ENCODE data around the gene C20orf204. TPM values are rescaled to one million over a fixed set of nuclear protein-coding genes. Genes with fewer than 3 reads are reported as not detected.

The C20orf204 gene
- total and polyA plus RNA-seq, 12 donors, result 0.05 to 4.8 (median 0.46) TPM

GRCh38 chr20:64068386-64069208 lies 32.6 kb downstream of the C20orf204 start:
- DNase-seq, result no peak
- H3K27me3 ChIP-seq, result no peaks in the 10 kb centered on the region
- H3K4me3 ChIP-seq, result no peak overlapping the region
- 65 to 87% (median 73%) methylated on average over 3 to 12 of the region's 12 CpGs for WGBS, 4 donors
- no peaks in the 10 kb centered on the region for H3K9me3 ChIP-seq (replicated peaks in 1 of 3)
- TF ChIP-seq, protein P1, sequence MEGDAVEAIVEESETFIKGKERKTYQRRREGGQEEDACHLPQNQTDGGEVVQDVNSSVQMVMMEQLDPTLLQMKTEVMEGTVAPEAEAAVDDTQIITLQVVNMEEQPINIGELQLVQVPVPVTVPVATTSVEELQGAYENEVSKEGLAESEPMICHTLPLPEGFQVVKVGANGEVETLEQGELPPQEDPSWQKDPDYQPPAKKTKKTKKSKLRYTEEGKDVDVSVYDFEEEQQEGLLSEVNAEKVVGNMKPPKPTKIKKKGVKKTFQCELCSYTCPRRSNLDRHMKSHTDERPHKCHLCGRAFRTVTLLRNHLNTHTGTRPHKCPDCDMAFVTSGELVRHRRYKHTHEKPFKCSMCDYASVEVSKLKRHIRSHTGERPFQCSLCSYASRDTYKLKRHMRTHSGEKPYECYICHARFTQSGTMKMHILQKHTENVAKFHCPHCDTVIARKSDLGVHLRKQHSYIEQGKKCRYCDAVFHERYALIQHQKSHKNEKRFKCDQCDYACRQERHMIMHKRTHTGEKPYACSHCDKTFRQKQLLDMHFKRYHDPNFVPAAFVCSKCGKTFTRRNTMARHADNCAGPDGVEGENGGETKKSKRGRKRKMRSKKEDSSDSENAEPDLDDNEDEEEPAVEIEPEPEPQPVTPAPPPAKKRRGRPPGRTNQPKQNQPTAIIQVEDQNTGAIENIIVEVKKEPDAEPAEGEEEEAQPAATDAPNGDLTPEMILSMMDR (IDR thresholded peaks at IDR 0.05), result no peak
- TF ChIP-seq POLR2A (IDR thresholded peaks at IDR 0.05), result no peak
- no peak overlapping the region for H3K27ac ChIP-seq
- intact Hi-C loops (cut with DNase I), result no loop called here
- peaks cover 14 to 17% of the 10 kb centered on the region in 2 donors for H3K4me1 ChIP-seq (replicated peaks in 1 of 2)
- H3K36me3 ChIP-seq (replicated peaks in 1 of 2), result peaks cover 0 to 6% of the 10 kb centered on the region in 2 donors

- H3K36me3 ChIP-seq (replicated peaks in 1 of 2), result peaks cover 0 to 12% of the 10 kb centered on the region in 2 donors
- peaks cover 8 to 11% of the 10 kb centered on the region in 2 donors for H3K4me1 ChIP-seq (replicated peaks in 1 of 2)
- TF ChIP-seq, protein P1 (IDR thresholded peaks at IDR 0.05), result no peak
- no peak for TF ChIP-seq POLR2A (IDR thresholded peaks at IDR 0.05)
- no peaks in the 10 kb centered on the region for H3K27me3 ChIP-seq
- H3K27ac ChIP-seq, result no peak overlapping the region
- H3K9me3 ChIP-seq (replicated peaks in 1 of 3), result no peaks in the 10 kb centered on the region
- 88 to 93% (median 92%) methylated on average over 3 to 20 of the region's 20 CpGs for WGBS, 4 donors
- intact Hi-C loops (cut with DNase I), result no loop called here
- no peak overlapping the region for H3K4me3 ChIP-seq
- DNase-seq, result no peak
Observed at GRCh38 chr20:64069209-64069613, 33.2 kb downstream of the C20orf204 start.

DNA sequence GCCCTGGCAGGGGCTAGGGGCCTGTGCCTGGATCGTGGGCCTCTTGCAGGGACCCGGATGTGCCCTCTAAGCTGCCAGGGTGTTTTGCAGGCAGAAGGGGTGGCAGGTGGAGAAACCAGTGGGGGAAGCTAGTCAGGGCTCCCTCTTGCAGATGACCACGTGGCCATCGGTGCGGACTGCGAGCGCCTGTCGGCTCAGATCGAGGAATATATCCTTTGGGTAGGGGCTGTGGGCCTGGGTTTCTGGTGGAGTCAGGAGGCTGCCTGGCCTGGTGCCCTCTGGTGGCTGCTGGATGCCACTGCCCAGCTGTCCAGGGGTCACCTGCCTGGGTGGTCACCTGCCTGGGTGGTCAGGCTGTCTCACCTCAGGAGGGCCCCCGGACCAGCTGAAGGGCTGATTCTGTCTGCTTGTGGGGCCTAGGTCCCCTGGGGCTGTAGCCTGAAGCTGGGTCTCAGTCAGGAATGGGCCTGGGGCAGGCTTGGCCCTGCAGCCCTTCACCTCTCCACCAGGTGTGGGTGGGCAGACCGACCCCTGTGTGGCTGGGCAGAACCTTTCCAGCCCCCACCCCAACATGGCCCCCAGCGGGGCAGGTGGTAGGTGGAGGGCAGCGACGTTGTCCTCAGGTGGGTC lies 33.7 kb downstream of the C20orf204 start:
- Histone ChIP-seq H3K27ac (no peak overlapping the region), H3K4me1 (replicated peaks in 1 of 2) (peaks cover 2 to 5% of the 10 kb centered on the region in 2 donors), H3K9me3 (replicated peaks in 1 of 3) (no peaks in the 10 kb centered on the region), H3K4me3 (no peak overlapping the region), H3K27me3 (no peaks in the 10 kb centered on the region), H3K36me3 (replicated peaks in 1 of 2) (peaks cover 0 to 16% of the 10 kb centered on the region in 2 donors)
- TF ChIP-seq, protein P1 (IDR thresholded peaks at IDR 0.05), result peak; percentile 34 to 61 (median 54)
- no peak for TF ChIP-seq POLR2A (IDR thresholded peaks at IDR 0.05)
- intact Hi-C loops (cut with DNase I), result no loop called here
- DNase-seq, result peak in 2 of 7 donors; percentile 48 to 55
- 60 to 73% (median 66%) methylated on average over 1 to 14 of the region's 14 CpGs for WGBS, 4 donors

- WGBS, 4 donors, result 91 to 95% (median 93%) methylated on average over 23 to 31 of the region's 31 CpGs
- no peaks in the 10 kb centered on the region for H3K27me3 ChIP-seq
- TF ChIP-seq POLR2A (IDR thresholded peaks at IDR 0.05), result no peak
- TF ChIP-seq, protein P1 (IDR thresholded peaks at IDR 0.05), result no peak
- DNase-seq, result no peak
- H3K36me3 ChIP-seq (replicated peaks in 1 of 2), result peaks cover 0 to 16% of the 10 kb centered on the region in 2 donors
- H3K4me3 ChIP-seq, result no peak overlapping the region
- no peaks in the 10 kb centered on the region for H3K9me3 ChIP-seq (replicated peaks in 1 of 3)
- no peaks in the 10 kb centered on the region for H3K4me1 ChIP-seq (replicated peaks in 1 of 2)
- no peak overlapping the region for H3K27ac ChIP-seq
- intact Hi-C loops (cut with DNase I), result no loop called here
Observed at GRCh38 chr20:64070244-64070993, 34.4 kb downstream of the C20orf204 start.

Data from adrenal gland (tissue), 12 donors.